ENCODE data around the gene FOXF1.

FOXF1 gene

GRCh38 chr16:86510465-86511261 is at the start of gene FOXF1:
Gene FOXF1, plus strand, starts transcription at chr16:86510527. Its CDS starts 43 bp downstream, at chr16:86510570.
- peak in 1 of 2 experiments; percentile 27 for DNase-seq

GRCh38 chr16:86461037-86461436 is 49.3 kb upstream of the FOXF1 start:
- DNase-seq, result no peak

GRCh38 chr16:86462334-86463084 is 47.8 kb upstream of the FOXF1 start:
- no peak for DNase-seq

GRCh38 chr16:86464044-86464443 is 46.3 kb upstream of the FOXF1 start:
- DNase-seq, result no peak

DNA sequence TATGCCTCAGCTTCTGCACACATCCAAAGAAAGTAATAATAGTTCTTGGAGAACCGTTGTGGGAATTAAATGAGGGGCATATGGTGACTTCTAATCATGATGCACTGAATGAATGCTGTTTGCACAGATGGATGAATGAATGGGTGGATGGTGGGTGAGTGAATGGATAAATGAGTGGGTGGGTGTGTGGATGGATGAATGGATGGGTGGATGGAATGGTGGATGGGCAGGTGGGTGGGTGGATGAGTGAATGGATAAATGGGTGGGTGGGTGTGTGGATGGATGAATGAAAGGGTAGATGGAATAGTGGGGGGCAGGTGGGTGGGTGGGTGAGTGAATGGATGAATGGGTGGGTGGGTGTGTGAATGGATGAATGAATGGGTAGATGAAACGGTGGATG is 44.9 kb upstream of the FOXF1 start:
- DNase-seq, result no peak

- DNase-seq, result no peak
These were observed 43.5 kb upstream of the FOXF1 start for GRCh38 chr16:86466696-86467406.

DNA sequence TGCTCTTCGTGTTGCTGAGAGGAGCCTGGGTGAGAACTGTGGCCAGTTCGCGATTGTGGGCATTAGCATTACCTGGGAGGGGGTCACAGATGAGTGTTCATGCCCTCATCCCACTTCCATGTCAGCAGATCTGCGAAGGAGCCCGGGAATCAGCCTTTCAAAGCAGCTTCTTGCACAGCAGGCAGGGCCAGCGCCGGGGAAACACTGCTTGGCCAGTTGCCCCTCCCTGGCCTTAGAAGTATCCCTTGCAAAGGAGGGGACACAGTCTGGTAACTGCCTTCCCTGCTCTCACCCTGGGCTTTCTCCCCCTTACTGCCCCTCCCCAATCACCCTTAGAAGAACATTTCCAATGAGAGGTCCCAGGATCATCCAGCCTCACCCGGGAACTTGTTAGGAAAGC is 42.8 kb upstream of the FOXF1 start:
- no peak for DNase-seq

- no peak for DNase-seq
These were observed 39.4 kb upstream of the FOXF1 start for GRCh38 chr16:86470964-86471363.

GRCh38 chr16:86471896-86472295 is 38.4 kb upstream of the FOXF1 start:
- no peak for DNase-seq

- no peak for DNase-seq
These were observed 38.0 kb upstream of the FOXF1 start for GRCh38 chr16:86472366-86472765.

GRCh38 chr16:86476956-86477534 is 33.3 kb upstream of the FOXF1 start:
- no peak for DNase-seq

DNA sequence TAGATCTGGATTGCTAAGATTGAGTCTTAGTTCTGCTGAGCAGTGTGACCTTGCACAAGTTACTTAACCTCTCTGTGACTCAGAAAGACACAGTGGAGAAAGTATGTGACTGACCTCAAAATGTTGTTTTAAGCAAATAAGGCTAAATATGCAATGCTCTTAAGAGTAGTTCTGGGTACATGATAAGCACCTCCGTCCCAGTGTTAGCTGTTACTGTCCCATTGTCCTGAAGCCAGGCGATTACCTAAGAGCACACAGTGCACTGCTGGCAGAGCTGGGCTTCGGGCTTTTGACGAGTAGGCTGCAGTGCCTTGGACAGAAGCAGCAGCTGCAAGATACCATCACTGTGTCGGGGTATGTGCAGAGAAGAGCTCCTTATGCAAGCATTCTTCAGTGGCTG is 32.7 kb upstream of the FOXF1 start:
- no peak for DNase-seq

DNA sequence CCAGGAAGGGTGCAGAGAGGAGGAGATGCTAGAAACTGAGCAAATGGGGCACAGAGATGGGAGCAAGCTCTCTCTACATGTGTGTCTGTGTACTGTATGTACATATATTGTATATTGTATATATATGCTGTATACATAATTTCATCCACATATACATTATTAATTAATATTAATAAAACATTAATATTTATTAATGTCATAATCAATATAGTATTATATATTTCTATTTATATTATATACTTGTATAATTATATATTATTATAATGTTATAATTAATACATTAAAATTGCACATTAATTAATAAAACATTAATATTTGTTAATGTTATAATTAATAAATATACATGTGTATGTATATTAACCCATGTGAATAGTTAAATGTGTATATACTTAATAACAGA is 31.5 kb upstream of the FOXF1 start:
- no peak for DNase-seq

GRCh38 chr16:86479419-86479818 is 30.9 kb upstream of the FOXF1 start:
- DNase-seq, result no peak

- DNase-seq, result no peak
These were observed 29.9 kb upstream of the FOXF1 start for GRCh38 chr16:86480444-86480843.

DNA sequence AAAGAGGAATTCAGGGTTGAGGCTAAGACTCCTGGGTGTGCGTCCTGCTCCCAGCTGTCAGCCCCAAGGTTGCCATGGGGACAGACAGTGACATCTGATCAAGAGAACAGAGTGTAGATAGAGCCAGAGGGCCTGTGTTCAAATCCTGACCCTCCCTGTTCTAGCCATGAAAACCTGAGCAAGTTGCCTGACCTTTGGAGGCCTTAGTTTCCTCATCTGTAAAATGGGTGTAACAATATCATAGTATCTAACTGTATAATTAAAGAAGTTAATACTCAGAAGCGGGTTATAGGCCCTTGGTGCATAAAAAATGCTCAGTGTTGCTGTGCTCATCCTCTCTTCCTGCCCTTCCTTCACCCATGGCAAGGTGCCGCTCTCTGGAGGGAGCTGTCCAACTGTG is 28.7 kb upstream of the FOXF1 start:
- DNase-seq, result no peak

- no peak for DNase-seq
These were observed 26.1 kb upstream of the FOXF1 start for GRCh38 chr16:86484240-86484639.

DNA sequence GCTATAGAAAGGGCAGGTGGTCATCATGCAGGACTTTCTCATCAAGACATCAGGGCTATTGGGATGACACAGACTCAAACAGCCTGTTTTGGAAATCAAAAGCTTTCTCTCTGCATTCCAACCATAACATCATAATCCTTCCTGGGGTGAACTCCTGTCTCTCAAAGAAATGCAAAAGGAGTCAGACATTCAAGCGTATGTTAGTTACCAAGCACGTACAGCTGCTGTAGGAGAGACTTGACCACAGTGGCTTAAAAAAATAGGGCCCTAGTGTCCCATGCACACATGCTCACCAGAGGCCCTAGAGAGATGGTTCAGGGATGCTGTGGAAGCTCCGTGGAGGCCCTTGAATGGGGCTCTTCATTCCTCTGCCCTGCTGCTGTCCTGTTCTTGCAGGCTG is 24.6 kb upstream of the FOXF1 start:
- DNase-seq, result no peak

DNA sequence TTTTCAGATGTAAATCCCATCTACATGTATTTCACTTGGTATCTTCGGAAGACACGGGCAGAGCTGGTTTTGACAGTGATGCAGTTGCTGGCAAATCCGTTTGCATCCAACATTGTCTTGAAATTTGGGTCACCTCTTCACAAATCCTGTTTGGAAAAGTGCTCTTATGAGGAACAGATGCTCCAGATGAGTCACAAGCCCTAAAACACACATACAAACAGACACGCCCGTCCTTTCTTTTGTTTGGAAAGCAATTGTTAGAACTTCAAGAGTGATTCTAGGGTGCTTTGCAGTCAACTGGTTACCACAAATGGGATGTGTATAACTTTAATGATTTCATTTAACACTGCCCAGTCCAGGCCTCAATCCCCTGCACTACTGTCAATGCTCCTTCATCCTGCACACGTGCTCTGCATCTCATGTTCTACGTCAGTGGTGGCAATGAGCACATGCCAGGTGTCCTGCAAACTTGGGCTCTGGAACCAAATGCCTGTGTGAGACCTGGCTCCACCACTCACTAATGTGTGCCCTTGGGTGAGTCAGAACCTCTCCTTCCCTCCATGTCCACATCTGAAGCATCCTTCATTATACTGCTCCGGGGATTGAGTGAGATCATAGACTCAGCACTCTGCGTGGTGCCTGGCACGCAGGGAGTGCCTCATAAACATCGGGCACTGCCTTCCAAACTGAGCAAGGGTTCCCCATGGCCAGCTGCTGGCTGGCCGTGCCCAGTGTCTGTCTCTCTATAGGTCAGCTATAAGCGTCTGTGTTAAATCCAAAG is 19.3 kb upstream of the FOXF1 start:
- no peak for DNase-seq

DNA sequence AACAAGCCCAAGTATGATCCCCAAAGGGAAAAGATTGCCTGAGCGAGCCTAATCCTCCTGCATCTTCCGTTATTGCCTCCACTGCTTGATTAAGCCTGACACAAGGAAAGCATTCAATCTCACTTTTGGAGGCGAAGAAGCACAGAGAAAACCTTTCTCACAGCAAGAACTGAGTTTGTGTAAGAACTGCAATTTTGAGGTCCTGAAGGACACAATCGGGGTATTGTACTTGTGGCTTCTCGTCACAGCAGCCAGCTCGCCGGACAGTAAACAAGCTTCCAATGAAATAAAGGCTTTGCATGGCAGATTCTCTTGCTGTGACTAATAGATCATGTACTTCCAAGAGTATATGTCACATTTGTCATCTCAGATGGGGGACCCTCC is 18.7 kb upstream of the FOXF1 start:
- no peak for DNase-seq

- no peak for DNase-seq
These were observed 17.9 kb upstream of the FOXF1 start for GRCh38 chr16:86492267-86492960.

Measured in NCI-H526 (cell line).